Neutrophil (primary cell): ENCODE data around the gene KRT78.

ENCODE experiments used
- H3K27ac ChIP-seq: fragments of 200-600 bp; sonication (generic); 2 replicates; pipeline ENCODE4 v1.5.1; 2016; ENCODE audit warnings: mild to moderate bottlenecking, moderate library complexity
- H3K27me3 ChIP-seq: fragments of 200-600 bp; sonication (generic); 2 replicates; pipeline ENCODE4 v1.6.0; 2016; ENCODE audit warnings: mild to moderate bottlenecking
- H3K36me3 ChIP-seq: fragments of 200-600 bp; sonication (generic); 2 replicates; pipeline ENCODE4 v1.5.1; 2017
- H3K4me1 ChIP-seq, 2 experiments: fragments of 200-600 bp in 1 of 2; sonication (generic) in 1 of 2; 1 replicate in 1 of 2; 2 replicates in 1 of 2; pipeline versions ENCODE4 v1.5.1 to v1.6.1; 2013 to 2016; ENCODE audit warnings: low read depth in 1 of 2, low read length in 1 of 2, mild to moderate bottlenecking in 1 of 2, moderate library complexity in 1 of 2; ENCODE audit not compliant: control insufficient read depth in 1 of 2, insufficient read depth in 1 of 2
- H3K4me3 ChIP-seq, 2 experiments: fragments of 200-600 bp in 1 of 2; sonication (generic) in 1 of 2; 1 replicate in 1 of 2; 2 replicates in 1 of 2; pipeline ENCODE4 v1.5.1; 2013 to 2016; ENCODE audit warnings: low read depth in 1 of 2, low read length in 1 of 2, mild to moderate bottlenecking in 1 of 2, moderate library complexity in 1 of 2
- H3K9me3 ChIP-seq: fragments of 200-600 bp; sonication (generic); 2 replicates; pipeline ENCODE4 v1.5.1; 2016
- CTCF ChIP-seq: fragments of 200-600 bp; sonication (generic); IDR thresholded peaks from 2 replicates; pipeline ENCODE4 v1.5.1; 2016; ENCODE audit warnings: antibody characterized with exemption

The KRT78 gene

GRCh38 chr12:52831251-52831650 is 17.5 kb downstream of the KRT78 start:
- Histone ChIP-seq H3K36me3 (no peaks in the 10 kb centered on the region), H3K4me3 (no peak overlapping the region), H3K27me3 (no peaks in the 10 kb centered on the region), H3K27ac (no peak overlapping the region), H3K4me1 (no peaks in the 10 kb centered on the region), H3K9me3 (no peaks in the 10 kb centered on the region)
- TF ChIP-seq CTCF = no peak

GRCh38 chr12:52829986-52830770 is 18.6 kb downstream of the KRT78 start:
- no peak overlapping the region for H3K27ac ChIP-seq
- H3K4me1 ChIP-seq = no peaks in the 10 kb centered on the region
- no peak for TF ChIP-seq CTCF
- no peak overlapping the region for H3K4me3 ChIP-seq
- H3K36me3 ChIP-seq = no peaks in the 10 kb centered on the region
- no peaks in the 10 kb centered on the region for H3K27me3 ChIP-seq
- H3K9me3 ChIP-seq = no peaks in the 10 kb centered on the region

- Histone ChIP-seq H3K4me3 (no peak overlapping the region), H3K36me3 (no peaks in the 10 kb centered on the region), H3K27me3 (no peaks in the 10 kb centered on the region), H3K4me1 (no peaks in the 10 kb centered on the region), H3K9me3 (no peaks in the 10 kb centered on the region), H3K27ac (no peak overlapping the region)
- TF ChIP-seq CTCF = no peak
Measured at GRCh38 chr12:52828591-52829021, 20.2 kb downstream of the KRT78 start.

GRCh38 chr12:52828156-52828555 is 20.6 kb downstream of the KRT78 start:
- no peaks in the 10 kb centered on the region for H3K27me3 ChIP-seq
- H3K4me1 ChIP-seq = no peaks in the 10 kb centered on the region
- no peak for TF ChIP-seq CTCF
- H3K9me3 ChIP-seq = no peaks in the 10 kb centered on the region
- H3K27ac ChIP-seq = no peak overlapping the region
- no peaks in the 10 kb centered on the region for H3K36me3 ChIP-seq
- no peak overlapping the region for H3K4me3 ChIP-seq

- no peak overlapping the region for H3K4me3 ChIP-seq
- H3K36me3 ChIP-seq = no peaks in the 10 kb centered on the region
- H3K27ac ChIP-seq = no peak overlapping the region
- TF ChIP-seq CTCF = no peak
- no peaks in the 10 kb centered on the region for H3K27me3 ChIP-seq
- no peaks in the 10 kb centered on the region for H3K4me1 ChIP-seq
- no peaks in the 10 kb centered on the region for H3K9me3 ChIP-seq
Measured at GRCh38 chr12:52827499-52828090, 21.2 kb downstream of the KRT78 start.
